Epidermal melanocyte (primary cell): ENCODE measurements around the gene NIT1.
"Not testable (repeated sequence)": the region's sequence is repeated elsewhere in the genome, so short reads cannot be mapped to it uniquely, and the experiment has no call there.

Source experiments
- DNase-seq: peaks from one replicate; pipeline ENCODE4 v3.0.0; 2011; ENCODE audit warnings: low spot score; ENCODE audit not compliant: insufficient read length

The NIT1 gene

GRCh38 chr1:161111527-161111926 lies 6.4 kb upstream of the NIT1 start:
- DNase-seq, result no peak

DNA sequence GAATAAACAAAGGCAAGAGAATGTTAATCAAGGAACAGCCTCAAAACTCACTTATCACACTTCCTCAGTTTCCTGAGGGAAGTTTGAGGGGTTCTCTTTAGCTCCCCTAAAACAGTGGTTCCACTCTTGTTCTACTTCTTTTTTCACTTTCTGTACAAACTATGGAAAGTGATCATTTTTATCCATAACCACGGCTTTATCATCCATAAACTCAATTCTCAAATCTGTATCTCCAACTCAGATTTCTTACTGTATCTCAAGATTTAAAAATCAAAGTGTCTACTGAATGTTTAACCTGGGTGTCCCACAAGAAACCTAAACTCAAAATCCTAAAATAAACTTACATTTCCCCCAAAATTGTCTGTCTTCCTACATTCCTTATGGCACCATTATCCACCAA lies 4.0 kb upstream of the NIT1 start:
- DNase-seq, result no peak

- DNase-seq, result no peak
Observed at GRCh38 chr1:161114556-161114955, 3.3 kb upstream of the NIT1 start.

DNA sequence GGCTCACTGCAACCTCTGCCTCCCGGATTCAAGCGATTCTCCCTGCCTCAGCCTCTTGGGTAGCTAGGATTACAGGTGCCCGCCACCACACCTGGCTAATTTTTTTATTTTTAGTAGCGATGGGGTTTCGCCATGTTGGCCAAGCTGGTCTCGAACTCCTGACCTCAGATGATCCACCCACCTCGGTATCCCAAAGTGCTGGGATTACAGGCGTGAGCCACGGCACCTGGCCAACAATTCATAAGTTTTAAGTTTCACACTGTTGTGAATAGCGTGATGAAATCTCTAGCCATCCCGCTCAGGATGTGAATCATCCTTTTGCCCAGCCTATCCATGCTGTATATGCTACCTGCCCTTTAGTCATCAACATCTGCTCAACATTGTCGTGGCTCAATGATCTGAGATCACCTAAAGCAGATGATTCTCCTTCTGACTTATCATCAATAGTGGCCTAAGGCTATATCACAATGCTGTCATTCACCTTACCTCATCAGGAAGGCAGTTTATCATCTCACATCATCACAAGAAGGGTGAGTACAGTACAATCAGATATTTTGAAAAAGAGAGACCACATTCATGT lies 2.7 kb upstream of the NIT1 start:
- DNase-seq, result no peak

GRCh38 chr1:161115961-161116360 lies 1.9 kb upstream of the NIT1 start:
- not testable (repeated sequence) for DNase-seq

- DNase-seq, result peak; percentile 56
Observed at GRCh38 chr1:161119092-161119903, 1.4 kb downstream of the NIT1 start.

- no peak for DNase-seq
Observed at GRCh38 chr1:161121042-161121650, 3.2 kb downstream of the NIT1 start.

GRCh38 chr1:161121834-161122233 lies 3.9 kb downstream of the NIT1 start:
- DNase-seq, result no peak

DNA sequence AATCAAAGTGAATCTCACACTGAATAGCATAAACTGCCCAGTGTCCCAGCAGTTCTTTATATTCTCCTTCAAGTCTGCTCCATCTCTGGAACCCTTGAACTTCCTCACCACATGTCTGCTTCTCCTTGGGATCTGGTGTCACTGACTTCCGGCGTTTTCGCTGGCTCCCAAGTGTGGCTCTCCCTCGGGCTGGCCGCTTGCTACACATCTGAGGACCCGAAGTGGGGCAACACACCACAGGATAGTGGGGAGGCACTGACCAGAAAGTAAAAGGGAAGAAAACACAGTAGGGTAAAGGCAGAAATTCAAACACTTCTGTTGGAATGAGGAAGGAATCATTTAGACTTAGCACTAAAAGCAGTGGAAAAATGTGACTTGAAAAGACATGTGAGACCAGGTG lies 5.1 kb downstream of the NIT1 start:
- no peak for DNase-seq

DNA sequence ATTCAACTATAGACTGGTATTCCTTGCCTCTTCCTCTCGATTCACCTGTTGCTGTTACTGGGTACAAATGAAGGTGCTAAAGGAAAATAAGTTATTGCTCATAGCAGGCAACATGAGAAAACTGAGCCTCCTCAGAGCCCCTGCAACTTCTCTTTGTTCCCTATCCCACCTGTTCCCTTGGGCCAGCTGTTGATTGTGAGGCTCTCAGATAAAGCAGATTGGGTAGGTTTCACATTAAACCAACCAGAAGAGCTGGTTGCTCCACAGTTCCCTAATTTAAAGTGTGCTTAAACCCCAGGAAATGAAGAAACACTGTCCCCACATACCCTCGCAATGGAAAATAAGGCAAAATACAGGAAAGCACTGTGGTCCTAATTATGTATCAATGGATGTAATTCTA lies 9.7 kb downstream of the NIT1 start:
- DNase-seq, result no peak

GRCh38 chr1:161128591-161129420 lies 10.9 kb downstream of the NIT1 start:
- DNase-seq, result no peak

DNA sequence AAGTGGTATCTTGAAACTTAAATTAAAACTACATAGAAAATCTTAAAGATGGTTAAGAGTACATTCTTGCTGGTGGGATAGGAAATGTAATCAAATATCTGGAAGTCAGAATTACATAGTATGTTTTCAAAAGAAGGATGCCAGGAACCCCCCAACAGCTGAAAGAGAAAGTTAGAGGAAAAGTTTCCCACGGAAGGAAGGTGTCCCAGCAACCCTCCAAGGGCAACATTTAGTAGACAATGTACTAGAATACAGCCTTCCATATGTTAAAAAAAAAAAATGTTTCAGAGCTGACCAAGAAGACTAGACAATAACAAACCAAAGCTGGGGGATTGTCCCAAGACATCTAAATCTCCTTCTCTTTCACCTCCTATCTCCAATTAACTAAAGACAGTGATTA lies 12.4 kb downstream of the NIT1 start:
- no peak for DNase-seq

DNA sequence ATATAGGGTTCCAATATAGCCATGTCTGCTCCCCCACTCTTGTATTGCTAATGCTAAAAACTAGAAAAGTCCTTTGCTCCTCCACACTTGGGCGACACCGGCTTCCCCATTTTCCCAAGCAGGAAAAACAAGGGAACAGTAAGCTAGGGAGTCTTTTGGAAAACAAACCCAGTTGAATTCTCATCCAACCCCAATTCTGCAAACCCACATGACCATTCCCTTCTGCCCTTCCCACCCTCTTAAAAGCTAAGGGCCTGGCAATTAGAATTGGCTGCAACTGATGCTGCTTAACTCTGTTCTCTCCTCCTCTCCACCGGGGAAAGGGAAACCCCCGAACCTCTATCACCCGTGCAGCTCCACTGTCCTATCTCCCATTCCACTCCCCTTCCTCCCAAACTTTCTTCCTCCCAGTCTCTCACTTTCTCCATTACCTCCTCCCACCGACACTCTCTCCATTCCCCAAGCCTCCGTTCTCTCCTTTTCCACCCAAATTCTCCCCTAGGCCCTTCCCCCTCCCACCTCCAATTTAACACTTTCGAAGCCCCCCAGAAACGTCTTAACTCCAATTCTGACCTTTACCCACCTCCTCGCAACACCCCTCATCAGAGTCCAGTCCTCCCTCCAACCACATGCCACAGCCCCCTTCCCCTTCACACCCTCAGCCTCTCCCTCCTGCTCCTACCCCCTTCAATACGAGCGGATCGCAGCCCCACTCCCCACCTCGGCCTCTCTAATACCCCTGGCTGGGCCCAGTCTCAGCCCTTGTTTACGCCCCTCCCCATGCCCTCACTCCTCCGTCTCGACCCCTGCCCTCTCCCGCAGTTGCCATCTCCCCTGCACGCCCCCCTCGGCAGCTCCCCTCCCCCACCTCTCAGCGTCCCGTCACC lies 13.9 kb downstream of the NIT1 start:
- no peak for DNase-seq

GRCh38 chr1:161132410-161133219 lies 14.7 kb downstream of the NIT1 start, which contains the start of gene DEDD:
Gene DEDD, minus strand, starts transcription at chr1:161132667. Its CDS starts 8,205 bp downstream, at chr1:161124462.
- peak; percentile 95 for DNase-seq

- DNase-seq, result no peak
Observed at GRCh38 chr1:161133220-161133740, 15.4 kb downstream of the NIT1 start.

GRCh38 chr1:161137881-161138280 lies 20.0 kb downstream of the NIT1 start:
- no peak for DNase-seq

GRCh38 chr1:161138431-161138830 lies 20.5 kb downstream of the NIT1 start:
- no peak for DNase-seq

DNA sequence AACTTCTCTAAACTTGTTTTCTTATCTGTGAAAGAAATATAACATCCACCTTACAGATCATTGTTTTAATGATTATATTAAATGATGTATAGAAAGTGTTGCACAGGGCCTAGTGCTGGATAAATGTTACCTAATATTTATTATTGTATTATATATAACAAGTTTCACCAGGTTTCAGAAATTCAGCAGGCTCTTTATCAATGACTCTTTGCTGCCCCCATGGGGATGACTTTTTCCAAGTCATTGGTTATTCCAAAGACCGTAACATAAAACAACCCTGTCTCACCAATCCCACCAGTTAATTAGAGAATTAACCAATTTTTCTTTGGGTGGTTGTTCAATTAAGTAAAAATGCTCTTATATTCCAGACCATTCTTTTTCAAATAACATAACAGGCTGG lies 21.9 kb downstream of the NIT1 start:
- DNase-seq, result no peak

- no peak for DNase-seq
Observed at GRCh38 chr1:161140755-161141400, 23.0 kb downstream of the NIT1 start.
